KMS-11 (cell line): ENCODE results near the gene KLK8.

Experiments used
- H2AFZ ChIP-seq: fragments of 200-600 bp; sonication (generic); 2 replicates; pipeline ENCODE4 v1.6.1; 2016; ENCODE audit warnings: antibody characterized with exemption, mixed run types, low read depth
- H3K27ac ChIP-seq: fragments of 200-600 bp; sonication (generic); 2 replicates; pipeline ENCODE4 v1.6.1; 2016; ENCODE audit warnings: mild to moderate bottlenecking, mixed run types
- H3K27me3 ChIP-seq: fragments of 200-600 bp; sonication (generic); 2 replicates; pipeline ENCODE4 v1.6.1; 2017; ENCODE audit warnings: mild to moderate bottlenecking, low read depth, mixed run types, moderate library complexity; ENCODE audit not compliant: insufficient read depth
- H3K36me3 ChIP-seq: fragments of 200-600 bp; sonication (generic); 2 replicates; pipeline ENCODE4 v1.6.1; 2017; ENCODE audit warnings: mild to moderate bottlenecking, mixed run types; ENCODE audit not compliant: insufficient read depth
- H3K4me1 ChIP-seq: fragments of 200-600 bp; sonication (generic); 2 replicates; pipeline ENCODE4 v1.6.1; 2016; ENCODE audit warnings: mild to moderate bottlenecking, low read depth, mixed run types; ENCODE audit not compliant: poor library complexity, severe bottlenecking
- H3K4me2 ChIP-seq: fragments of 200-600 bp; sonication (generic); 2 replicates; pipeline ENCODE4 v1.7.0; 2016; ENCODE audit warnings: mild to moderate bottlenecking, mixed run types
- H3K4me3 ChIP-seq: fragments of 200-600 bp; sonication (generic); IDR thresholded peaks from 2 replicates; pipeline ENCODE4 v1.6.1; 2017; ENCODE audit warnings: low read depth, low read length, mixed read lengths; ENCODE audit not compliant: insufficient read depth
- H3K79me2 ChIP-seq: fragments of 200-600 bp; sonication (generic); 2 replicates; pipeline ENCODE4 v1.6.1; 2016; ENCODE audit warnings: low read depth, mixed run types; ENCODE audit not compliant: insufficient read depth
- H3K9ac ChIP-seq: fragments of 200-600 bp; sonication (generic); 2 replicates; pipeline ENCODE4 v1.6.1; 2016; ENCODE audit warnings: mild to moderate bottlenecking, mixed run types
- H4K20me1 ChIP-seq: fragments of 200-600 bp; sonication (generic); 2 replicates; pipeline ENCODE4 v1.6.1; 2016; ENCODE audit warnings: mild to moderate bottlenecking, mixed run types; ENCODE audit not compliant: insufficient read depth
- TF ChIP-seq, protein P1 (sequence below): fragments of 200-600 bp; sonication (generic); conservative IDR thresholded peaks from 2 replicates; pipeline ENCODE4 v1.6.1; 2017; ENCODE audit warnings: low read depth, mild to moderate bottlenecking, antibody characterized with exemption, low read length, moderate library complexity, mixed read lengths

Gene KLK8

DNA sequence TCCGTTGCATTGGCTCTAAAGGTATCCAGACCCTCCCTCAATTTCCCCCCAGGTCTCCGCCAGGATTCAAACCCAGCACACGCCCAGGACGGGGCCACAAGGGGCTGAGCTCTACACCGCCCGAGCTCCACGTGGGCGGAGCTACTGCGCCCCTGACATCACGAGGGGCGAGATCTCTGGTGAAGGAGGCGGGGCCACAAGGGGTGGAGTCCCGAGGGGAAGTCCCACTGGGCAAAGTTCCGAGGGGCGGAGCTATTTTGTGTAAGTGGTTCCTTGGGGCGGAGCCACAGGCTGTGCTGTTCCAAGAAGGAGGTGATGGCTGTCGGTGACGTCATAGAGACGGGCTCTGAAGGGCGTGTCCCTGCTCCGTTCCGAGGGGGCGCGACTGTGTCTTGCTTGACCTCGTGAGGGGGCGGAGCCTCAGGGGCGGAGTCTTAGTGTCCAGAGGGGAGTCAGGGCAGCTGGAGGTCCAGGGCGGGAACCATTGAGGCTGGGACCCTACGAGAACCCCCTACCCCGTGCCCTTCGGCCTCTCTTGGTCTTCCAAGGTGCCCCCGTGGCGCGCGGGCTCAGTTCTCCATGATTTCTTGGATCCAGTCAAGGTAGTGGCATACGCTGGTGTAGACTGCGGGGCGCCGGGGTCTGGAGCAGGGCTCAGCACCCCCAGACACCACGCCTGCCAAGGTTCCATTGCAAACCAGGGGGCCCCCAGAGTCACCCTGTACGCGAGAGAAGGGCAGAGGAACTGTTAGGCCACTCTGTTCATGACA lies 1.3 kb upstream of the KLK8 start:
- Histone ChIP-seq H3K79me2 (no peaks in the 10 kb centered on the region), H3K4me3 (no peak overlapping the region), H4K20me1 (no peaks in the 10 kb centered on the region), H3K27me3 (0 out of 2 replicates have a peak, but pooled peaks cover 2% of the 10 kb centered on the region), H2AFZ (no peak overlapping the region), H3K36me3 (no peaks in the 10 kb centered on the region), H3K9ac (no peak overlapping the region), H3K4me1 (no peaks in the 10 kb centered on the region), H3K27ac (no peak overlapping the region), H3K4me2 (no peak overlapping the region)
- TF ChIP-seq, protein P1, sequence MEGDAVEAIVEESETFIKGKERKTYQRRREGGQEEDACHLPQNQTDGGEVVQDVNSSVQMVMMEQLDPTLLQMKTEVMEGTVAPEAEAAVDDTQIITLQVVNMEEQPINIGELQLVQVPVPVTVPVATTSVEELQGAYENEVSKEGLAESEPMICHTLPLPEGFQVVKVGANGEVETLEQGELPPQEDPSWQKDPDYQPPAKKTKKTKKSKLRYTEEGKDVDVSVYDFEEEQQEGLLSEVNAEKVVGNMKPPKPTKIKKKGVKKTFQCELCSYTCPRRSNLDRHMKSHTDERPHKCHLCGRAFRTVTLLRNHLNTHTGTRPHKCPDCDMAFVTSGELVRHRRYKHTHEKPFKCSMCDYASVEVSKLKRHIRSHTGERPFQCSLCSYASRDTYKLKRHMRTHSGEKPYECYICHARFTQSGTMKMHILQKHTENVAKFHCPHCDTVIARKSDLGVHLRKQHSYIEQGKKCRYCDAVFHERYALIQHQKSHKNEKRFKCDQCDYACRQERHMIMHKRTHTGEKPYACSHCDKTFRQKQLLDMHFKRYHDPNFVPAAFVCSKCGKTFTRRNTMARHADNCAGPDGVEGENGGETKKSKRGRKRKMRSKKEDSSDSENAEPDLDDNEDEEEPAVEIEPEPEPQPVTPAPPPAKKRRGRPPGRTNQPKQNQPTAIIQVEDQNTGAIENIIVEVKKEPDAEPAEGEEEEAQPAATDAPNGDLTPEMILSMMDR = no peak

DNA sequence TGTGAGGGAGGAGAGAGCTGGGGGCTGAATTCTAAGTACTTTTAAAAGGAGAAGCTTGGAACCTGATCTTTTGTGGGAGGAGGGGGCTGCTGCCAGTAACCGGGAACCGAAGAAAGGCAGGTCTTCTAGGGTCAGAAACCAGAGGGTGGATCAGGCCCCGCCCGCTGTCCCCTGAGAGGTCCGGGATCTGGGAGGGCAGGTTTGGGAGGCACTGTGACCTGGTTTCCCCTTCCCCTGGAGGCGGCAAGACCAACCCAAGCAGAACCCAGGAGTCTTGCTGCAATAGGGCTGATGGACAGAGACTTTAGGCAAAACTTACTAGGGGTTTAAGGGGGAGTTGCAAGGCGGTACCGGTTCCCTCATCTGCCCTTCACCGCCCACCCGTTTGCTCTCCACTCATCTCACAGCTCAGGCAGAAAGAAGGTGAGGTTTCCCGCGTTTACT lies 707 bp upstream of the KLK8 start:
- H3K4me2 ChIP-seq = no peak overlapping the region
- H3K27ac ChIP-seq = no peak overlapping the region
- H3K27me3 ChIP-seq = peaks cover 4% of the 10 kb centered on the region; the same call in 1 of the 2 replicates
- no peaks in the 10 kb centered on the region for H3K4me1 ChIP-seq
- no peak overlapping the region for H2AFZ ChIP-seq
- no peak overlapping the region for H3K4me3 ChIP-seq
- no peaks in the 10 kb centered on the region for H3K36me3 ChIP-seq
- H3K9ac ChIP-seq = no peak overlapping the region
- no peaks in the 10 kb centered on the region for H3K79me2 ChIP-seq
- no peaks in the 10 kb centered on the region for H4K20me1 ChIP-seq
- TF ChIP-seq, protein P1 = no peak

DNA sequence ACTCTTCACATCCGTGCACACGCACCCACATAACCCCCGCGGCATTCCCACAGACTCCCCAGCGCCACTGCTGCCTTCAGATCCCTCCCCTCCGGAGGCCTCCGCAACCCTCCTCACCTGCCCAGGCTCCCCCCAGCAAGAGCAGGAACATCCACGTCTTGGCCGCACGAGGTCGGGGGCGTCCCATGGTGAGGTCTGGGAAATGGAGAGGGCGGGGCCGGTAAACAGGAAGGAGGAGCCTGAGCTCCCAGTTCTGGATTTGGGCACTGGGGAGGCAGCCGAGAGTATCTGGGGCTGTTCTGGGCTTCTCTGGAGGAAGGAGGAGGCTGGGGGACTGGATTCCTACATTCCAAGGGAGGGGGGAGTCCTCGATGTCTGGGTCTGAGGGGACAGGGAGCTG lies 423 bp downstream of the KLK8 start:
- no peaks in the 10 kb centered on the region for H3K4me1 ChIP-seq
- H3K4me2 ChIP-seq = no peak overlapping the region
- H3K27ac ChIP-seq = no peak overlapping the region
- H3K36me3 ChIP-seq = no peaks in the 10 kb centered on the region
- H3K9ac ChIP-seq = no peak overlapping the region
- no peaks in the 10 kb centered on the region for H3K79me2 ChIP-seq
- TF ChIP-seq, protein P1 = no peak
- peaks cover 4% of the 10 kb centered on the region; the same call in 1 of the 2 replicates for H3K27me3 ChIP-seq
- H3K4me3 ChIP-seq = no peak overlapping the region
- no peaks in the 10 kb centered on the region for H4K20me1 ChIP-seq
- no peak overlapping the region for H2AFZ ChIP-seq

DNA sequence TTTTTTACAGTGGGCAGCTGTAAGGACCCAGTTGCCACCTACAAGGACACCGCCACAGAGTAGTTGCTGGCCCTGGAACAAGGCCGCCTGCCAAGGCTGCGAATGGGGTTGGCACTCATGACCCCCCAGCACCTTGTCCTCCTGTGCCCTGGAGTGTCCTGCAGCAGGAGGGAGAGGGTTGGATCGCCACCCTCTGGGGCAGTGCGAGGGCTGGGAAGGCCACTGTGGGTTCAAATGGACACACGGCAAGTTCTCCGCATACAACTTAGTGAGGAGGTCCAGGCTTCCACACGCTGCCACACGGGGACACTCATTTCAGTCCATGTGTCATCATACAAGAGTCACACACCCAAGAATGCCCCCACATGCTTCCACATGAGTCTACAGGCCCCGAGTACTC lies 978 bp downstream of the KLK8 start:
- Histone ChIP-seq H3K36me3 (no peaks in the 10 kb centered on the region), H2AFZ (no peak overlapping the region), H3K4me2 (no peak overlapping the region), H3K27ac (no peak overlapping the region), H4K20me1 (no peaks in the 10 kb centered on the region), H3K4me1 (no peaks in the 10 kb centered on the region), H3K79me2 (no peaks in the 10 kb centered on the region), H3K9ac (no peak overlapping the region), H3K4me3 (no peak overlapping the region), H3K27me3 (peaks cover 4% of the 10 kb centered on the region; the same call in 1 of the 2 replicates)
- TF ChIP-seq, protein P1 = no peak
